B cell (primary cell): ENCODE data around the gene AMN1.

Experiments
- CTCF ChIP-seq: fragments of 200-600 bp; IDR thresholded peaks from one replicate; pipeline ENCODE4 v1.8.0; 2022; ENCODE audit warnings: antibody characterized with exemption, mild to moderate bottlenecking
- EZH2 ChIP-seq: IDR thresholded peaks from 2 replicates; pipeline ENCODE4 v1.6.1; 2012; ENCODE audit warnings: borderline replicate concordance, low read depth, mild to moderate bottlenecking, moderate library complexity, low read length; ENCODE audit not compliant: insufficient read depth, poor library complexity, severe bottlenecking

- no peak for TF ChIP-seq CTCF
- TF ChIP-seq EZH2 = no peak
Observed at GRCh38 chr12:31662176-31662849, 66.5 kb downstream of the AMN1 start.
